SK-N-SH (cell line): ENCODE results near the gene EWSR1. TPM values are rescaled to one million over a fixed set of nuclear protein-coding genes. Genes with fewer than 3 reads are reported as not detected.
A peak's percentile ranks its signal among the peaks of the same experiment; 100 is the strongest.

Experiments
- CTCF ChIA-PET: fragments of 300-600, 350-600 bp; formaldehyde crosslinking; extraction: SDS; loops from one replicate; lab custom pipeline; 2021; lab: Yijun Ruan, JAX
- POLR2A ChIA-PET: fragments of 350-600 bp; sonication (Branson Sonifier 250); formaldehyde crosslinking; extraction: SDS; loops from one replicate; lab custom pipeline; 2020; ENCODE audit warnings: antibody characterized with exemption, inconsistent platforms; lab: Yijun Ruan, JAX
- DNase-seq: peaks from one replicate; pipeline ENCODE4 v3.0.0; 2012
- H2AFZ ChIP-seq: fragments of 200-600 bp; sonication (generic); 2 replicates; pipeline ENCODE4 v1.8.1; 2016; ENCODE audit warnings: antibody characterized with exemption, mild to moderate bottlenecking, low read depth
- H3F3A ChIP-seq: fragments of 200-600 bp; sonication (generic); replicated peaks from 2 replicates; pipeline ENCODE3; 2016; ENCODE audit warnings: antibody characterized with exemption, mild to moderate bottlenecking; ENCODE audit not compliant: insufficient read depth
- H3K27ac ChIP-seq, 2 experiments: fragments of 200-500 bp in 1 of 2; fragments of 200-600 bp in 1 of 2; sonication (Bioruptor generic) in 1 of 2; sonication (generic), shearing (Covaris generic) in 1 of 2; 2 replicates each; pipeline versions ENCODE4 v1.5.1 to v1.6.1; 2014 to 2016; ENCODE audit warnings: low read depth in 2 of 2, inconsistent platforms in 1 of 2, low read length in 1 of 2, mild to moderate bottlenecking in 1 of 2, mixed read lengths in 1 of 2
- H3K27me3 ChIP-seq: fragments of 200-600 bp; sonication (generic), shearing (Covaris generic); 2 replicates; pipeline ENCODE4 v1.6.1; 2016; ENCODE audit warnings: mixed run types; ENCODE audit not compliant: insufficient read depth
- H3K36me3 ChIP-seq, 2 experiments: fragments of 200-500 bp in 1 of 2; fragments of 200-600 bp in 1 of 2; sonication (Bioruptor generic) in 1 of 2; sonication (generic) in 1 of 2; replicated peaks in 1 of 2; 2 replicates each; pipeline versions ENCODE3 to v1.5.1; 2014 to 2016; ENCODE audit warnings: low read length in 1 of 2, mild to moderate bottlenecking in 1 of 2; ENCODE audit not compliant: insufficient read depth in 2 of 2, control insufficient read depth in 1 of 2
- H3K4me1 ChIP-seq, 2 experiments: fragments of 200-500 bp in 1 of 2; fragments of 200-600 bp in 1 of 2; sonication (Bioruptor generic) in 1 of 2; sonication (generic), shearing (Covaris generic) in 1 of 2; 2 replicates each; pipeline versions ENCODE4 v1.5.1 to v1.6.1; 2014 to 2016; ENCODE audit warnings: low read depth in 1 of 2, low read length in 1 of 2, mixed run types in 1 of 2; ENCODE audit not compliant: insufficient read depth in 2 of 2, control insufficient read depth in 1 of 2
- H3K4me2 ChIP-seq: fragments of 200-600 bp; sonication (generic), shearing (Covaris generic); 2 replicates; pipeline ENCODE4 v1.6.1; 2017; ENCODE audit warnings: mixed run types
- H3K4me3 ChIP-seq, 2 experiments: fragments of 200-500 bp in 1 of 2; fragments of 200-600 bp in 1 of 2; sonication (Bioruptor generic) in 1 of 2; sonication (generic), shearing (Covaris generic) in 1 of 2; 2 replicates each; pipeline versions ENCODE4 v1.5.1 to v1.8.1; 2014 to 2016; ENCODE audit warnings: low read depth in 2 of 2, inconsistent platforms in 1 of 2, low read length in 1 of 2, mild to moderate bottlenecking in 1 of 2, mixed read lengths in 1 of 2, moderate library complexity in 1 of 2
- H3K79me2 ChIP-seq: fragments of 200-600 bp; sonication (generic); 2 replicates; pipeline ENCODE4 v1.8.1; 2017; ENCODE audit warnings: mild to moderate bottlenecking; ENCODE audit not compliant: insufficient read depth
- H3K9ac ChIP-seq: fragments of 200-600 bp; sonication (generic); 2 replicates; pipeline ENCODE4 v1.6.1; 2017; ENCODE audit warnings: mixed run types
- H3K9me2 ChIP-seq: fragments of 200-600 bp; sonication (generic); 2 replicates; pipeline ENCODE4 v1.6.1; 2017; ENCODE audit warnings: mixed run types
- H3K9me3 ChIP-seq: fragments of 200-600 bp; sonication (generic); 2 replicates; pipeline ENCODE4 v1.6.1; 2017; ENCODE audit warnings: mixed run types, mild to moderate bottlenecking, moderate library complexity
- H4K20me1 ChIP-seq: fragments of 200-600 bp; sonication (generic); 2 replicates; pipeline ENCODE4 v1.6.1; 2017; ENCODE audit warnings: mild to moderate bottlenecking, mixed run types; ENCODE audit not compliant: insufficient read depth
- CHD2 ChIP-seq: fragments of 150-350 bp; IDR thresholded peaks from 2 replicates; pipeline ENCODE4 v1.6.1; 2018; ENCODE audit warnings: low read length; ENCODE audit not compliant: partially characterized antibody
- FOSL2 ChIP-seq: IDR thresholded peaks from 2 replicates; pipeline ENCODE4 v1.4.0; 2012; ENCODE audit warnings: low read depth, mild to moderate bottlenecking, moderate library complexity, borderline replicate concordance
- FOXJ3 ChIP-seq: sonication (generic); formaldehyde crosslinking; IDR thresholded peaks from 2 replicates; pipeline ENCODE4 v1.5.1; 2020; ENCODE audit warnings: mild to moderate bottlenecking, missing genetic modification reagents
- FOXM1 ChIP-seq: IDR thresholded peaks from 2 replicates; pipeline ENCODE4 v1.4.0; 2012; ENCODE audit warnings: low read depth, mild to moderate bottlenecking
- GABPA ChIP-seq: IDR thresholded peaks from 2 replicates; pipeline ENCODE4 v1.4.0; 2012; ENCODE audit warnings: low read depth, mild to moderate bottlenecking
- JUND ChIP-seq: IDR thresholded peaks from 2 replicates; pipeline ENCODE4 v1.4.0; 2012
- MXI1 ChIP-seq: IDR thresholded peaks from 2 replicates; pipeline ENCODE4 v1.6.1; 2012; ENCODE audit warnings: mild to moderate bottlenecking, low read depth, low read length, improper control_type of control experiment
- NRF1 ChIP-seq: IDR thresholded peaks from 2 replicates; pipeline ENCODE4 v1.6.1; 2012; ENCODE audit warnings: low read depth, mild to moderate bottlenecking, low read length
- RXRA ChIP-seq: IDR thresholded peaks from 2 replicates; pipeline ENCODE4 v1.4.0; 2012; ENCODE audit warnings: low read depth, mild to moderate bottlenecking, borderline replicate concordance
- TEAD4 ChIP-seq: IDR thresholded peaks from 2 replicates; pipeline ENCODE4 v1.4.0; 2012; ENCODE audit warnings: mild to moderate bottlenecking, borderline replicate concordance; ENCODE audit not compliant: insufficient read depth
- WGBS: methylation state at CpG from one replicate; pipeline ENCODE4 v1.1.6; 2017; ENCODE audit warnings: low lambda C conversion rate; 5-methylcytosine and 5-hydroxymethylcytosine counted together
- polyA plus RNA-seq, 3 experiments: library from polyadenylated mRNA; depleted of rRNA; stranded (reverse); fragments of >200 nt; gene quantifications; 2 replicates each; pipeline ENCODE4 v1.2.3, GENCODE V29; 2012
- TF ChIP-seq, protein P1 (sequence below): IDR thresholded peaks from 2 replicates; pipeline ENCODE4; 2012
- TF ChIP-seq, protein P2 (sequence below): fragments of 150-350 bp; IDR thresholded peaks from 2 replicates; pipeline ENCODE4 v1.6.1; 2016; ENCODE audit warnings: mild to moderate bottlenecking, low read depth, low read length
- TF ChIP-seq, protein P3 (sequence below): IDR thresholded peaks from 2 replicates; pipeline ENCODE4 v1.4.0; 2012; ENCODE audit warnings: low read depth, borderline replicate concordance
- TF ChIP-seq, protein P4 (sequence below): IDR thresholded peaks from 2 replicates; pipeline ENCODE4 v1.4.0; 2012; ENCODE audit warnings: low read depth, borderline replicate concordance

The EWSR1 gene
- polyA plus RNA-seq, 1 of the 3 experiments (the other 2 are of a cell fraction) = 173 TPM

DNA sequence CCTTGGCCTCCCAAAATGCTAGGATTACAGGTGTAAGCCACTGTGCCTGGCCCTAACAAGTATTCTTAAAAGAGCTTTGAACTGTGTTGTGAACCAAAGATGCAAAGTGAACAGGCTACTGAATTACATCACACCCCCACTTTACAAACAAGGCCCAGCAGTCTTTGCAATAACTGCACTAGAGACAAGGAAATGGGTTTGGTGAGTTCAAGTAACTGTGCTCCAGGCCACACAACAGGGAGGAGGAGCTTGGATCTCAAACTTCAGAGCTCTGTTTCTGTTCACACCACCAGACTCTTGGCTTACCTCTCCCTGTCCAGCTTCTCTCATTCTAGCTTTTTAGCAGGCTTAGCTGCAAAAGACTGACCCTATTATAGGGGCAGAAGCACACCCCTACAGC, 77.9 kb downstream of the EWSR1 start (continued):
- TF ChIP-seq TEAD4 (no peak), FOXJ3 (no peak), NRF1 (no peak), RXRA (no peak), GABPA (no peak), JUND (no peak)
- TF ChIP-seq, protein P1, sequence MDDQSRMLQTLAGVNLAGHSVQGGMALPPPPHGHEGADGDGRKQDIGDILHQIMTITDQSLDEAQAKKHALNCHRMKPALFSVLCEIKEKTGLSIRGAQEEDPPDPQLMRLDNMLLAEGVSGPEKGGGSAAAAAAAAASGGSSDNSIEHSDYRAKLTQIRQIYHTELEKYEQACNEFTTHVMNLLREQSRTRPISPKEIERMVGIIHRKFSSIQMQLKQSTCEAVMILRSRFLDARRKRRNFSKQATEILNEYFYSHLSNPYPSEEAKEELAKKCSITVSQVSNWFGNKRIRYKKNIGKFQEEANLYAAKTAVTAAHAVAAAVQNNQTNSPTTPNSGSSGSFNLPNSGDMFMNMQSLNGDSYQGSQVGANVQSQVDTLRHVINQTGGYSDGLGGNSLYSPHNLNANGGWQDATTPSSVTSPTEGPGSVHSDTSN = no peak

GRCh38 chr22:29346659-29347058, 78.6 kb downstream of the EWSR1 start:
- ChIA-PET POLR2A (no interaction called here), CTCF (interaction anchor here (1.8 to 2.2 kb wide), 2 partner anchors 13 to 41 kb away, joined by 9 to 11 read pairs; partner anchors contain the start of gene GAS2L1)
- no peak overlapping the region for H3K4me2 ChIP-seq
- no peaks in the 10 kb centered on the region for H3K79me2 ChIP-seq
- no peak overlapping the region for H2AFZ ChIP-seq
- no peaks in the 10 kb centered on the region for H3K9me3 ChIP-seq
- no peaks in the 10 kb centered on the region for H3K27me3 ChIP-seq
- DNase-seq = no peak
- H3K27ac ChIP-seq = peak overlapping the region in 1 of 2 experiments; percentile 66; a peak in 1 of 4 replicates
- peaks cover 26% of the 10 kb centered on the region for H3F3A ChIP-seq
- H3K9me2 ChIP-seq = no peaks in the 10 kb centered on the region
- TF ChIP-seq, protein P2, sequence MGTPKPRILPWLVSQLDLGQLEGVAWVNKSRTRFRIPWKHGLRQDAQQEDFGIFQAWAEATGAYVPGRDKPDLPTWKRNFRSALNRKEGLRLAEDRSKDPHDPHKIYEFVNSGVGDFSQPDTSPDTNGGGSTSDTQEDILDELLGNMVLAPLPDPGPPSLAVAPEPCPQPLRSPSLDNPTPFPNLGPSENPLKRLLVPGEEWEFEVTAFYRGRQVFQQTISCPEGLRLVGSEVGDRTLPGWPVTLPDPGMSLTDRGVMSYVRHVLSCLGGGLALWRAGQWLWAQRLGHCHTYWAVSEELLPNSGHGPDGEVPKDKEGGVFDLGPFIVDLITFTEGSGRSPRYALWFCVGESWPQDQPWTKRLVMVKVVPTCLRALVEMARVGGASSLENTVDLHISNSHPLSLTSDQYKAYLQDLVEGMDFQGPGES = no peak
- TF ChIP-seq CHD2 = no peak
- TF ChIP-seq, protein P3, sequence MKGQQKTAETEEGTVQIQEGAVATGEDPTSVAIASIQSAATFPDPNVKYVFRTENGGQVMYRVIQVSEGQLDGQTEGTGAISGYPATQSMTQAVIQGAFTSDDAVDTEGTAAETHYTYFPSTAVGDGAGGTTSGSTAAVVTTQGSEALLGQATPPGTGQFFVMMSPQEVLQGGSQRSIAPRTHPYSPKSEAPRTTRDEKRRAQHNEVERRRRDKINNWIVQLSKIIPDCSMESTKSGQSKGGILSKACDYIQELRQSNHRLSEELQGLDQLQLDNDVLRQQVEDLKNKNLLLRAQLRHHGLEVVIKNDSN = no peak
- TF ChIP-seq MXI1 = no peak
- TF ChIP-seq FOXM1 = no peak
- TF ChIP-seq, protein P4, sequence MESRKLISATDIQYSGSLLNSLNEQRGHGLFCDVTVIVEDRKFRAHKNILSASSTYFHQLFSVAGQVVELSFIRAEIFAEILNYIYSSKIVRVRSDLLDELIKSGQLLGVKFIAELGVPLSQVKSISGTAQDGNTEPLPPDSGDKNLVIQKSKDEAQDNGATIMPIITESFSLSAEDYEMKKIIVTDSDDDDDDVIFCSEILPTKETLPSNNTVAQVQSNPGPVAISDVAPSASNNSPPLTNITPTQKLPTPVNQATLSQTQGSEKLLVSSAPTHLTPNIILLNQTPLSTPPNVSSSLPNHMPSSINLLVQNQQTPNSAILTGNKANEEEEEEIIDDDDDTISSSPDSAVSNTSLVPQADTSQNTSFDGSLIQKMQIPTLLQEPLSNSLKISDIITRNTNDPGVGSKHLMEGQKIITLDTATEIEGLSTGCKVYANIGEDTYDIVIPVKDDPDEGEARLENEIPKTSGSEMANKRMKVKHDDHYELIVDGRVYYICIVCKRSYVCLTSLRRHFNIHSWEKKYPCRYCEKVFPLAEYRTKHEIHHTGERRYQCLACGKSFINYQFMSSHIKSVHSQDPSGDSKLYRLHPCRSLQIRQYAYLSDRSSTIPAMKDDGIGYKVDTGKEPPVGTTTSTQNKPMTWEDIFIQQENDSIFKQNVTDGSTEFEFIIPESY = no peak
- no peak for TF ChIP-seq FOSL2
- H3K9ac ChIP-seq = no peak overlapping the region
- H3K36me3 ChIP-seq = peaks cover 24 to 63% of the 10 kb centered on the region in 2 experiments
- H4K20me1 ChIP-seq = no peaks in the 10 kb centered on the region
- H3K4me1 ChIP-seq = peaks cover 20 to 49% of the 10 kb centered on the region in 2 experiments
- 90% methylated on average over 3 of the region's 4 CpGs for WGBS
- no peak overlapping the region for H3K4me3 ChIP-seq
